Duodenal mucosa (tissue), 2 donors: ENCODE measurements around the gene SCGB3A2.

ENCODE experiments used
- H3K27ac ChIP-seq: one replicate; pipeline ENCODE4 v1.7.0; 2013; ENCODE audit warnings: low read depth, low read length
- H3K27me3 ChIP-seq, 2 donors: one replicate each; pipeline ENCODE4 v1.7.0; 2013; ENCODE audit warnings: low read length in 2 of 2, control low read depth in 1 of 2; ENCODE audit not compliant: insufficient read depth in 2 of 2, control insufficient read depth in 1 of 2
- H3K36me3 ChIP-seq, 2 donors: one replicate each; pipeline ENCODE4 v1.7.0; 2013; ENCODE audit warnings: low read length in 2 of 2, control low read depth in 1 of 2; ENCODE audit not compliant: insufficient read depth in 2 of 2, control insufficient read depth in 1 of 2
- H3K4me1 ChIP-seq, 2 donors: one replicate each; pipeline ENCODE4 v1.7.0; 2013; ENCODE audit warnings: low read length in 2 of 2, control low read depth in 1 of 2; ENCODE audit not compliant: insufficient read depth in 2 of 2, control insufficient read depth in 1 of 2
- H3K4me3 ChIP-seq, 2 donors: one replicate each; pipeline ENCODE4 v1.7.0; 2013; ENCODE audit warnings: low read length in 2 of 2, low read depth in 1 of 2
- H3K9ac ChIP-seq, 2 donors: one replicate each; pipeline ENCODE4 v1.7.0; 2013; ENCODE audit warnings: low read length in 2 of 2, low read depth in 1 of 2
- H3K9me3 ChIP-seq, 2 donors: one replicate each; pipeline ENCODE4 v1.7.0; 2013; ENCODE audit warnings: low read length in 2 of 2, control low read depth in 1 of 2; ENCODE audit not compliant: control insufficient read depth in 1 of 2

SCGB3A2 gene

GRCh38 chr5:147876141-147876540 lies 2.4 kb upstream of the SCGB3A2 start:
- H3K27ac ChIP-seq, result no peak overlapping the region
- H3K36me3 ChIP-seq, result no peaks in the 10 kb centered on the region
- peaks cover 0 to 4% of the 10 kb centered on the region in 2 donors for H3K27me3 ChIP-seq
- H3K9ac ChIP-seq, result no peak overlapping the region
- H3K4me3 ChIP-seq, result no peak overlapping the region
- no peaks in the 10 kb centered on the region for H3K4me1 ChIP-seq
- H3K9me3 ChIP-seq, result no peaks in the 10 kb centered on the region

GRCh38 chr5:147876626-147877025 lies 1.9 kb upstream of the SCGB3A2 start:
- H3K4me3 ChIP-seq, result no peak overlapping the region
- no peaks in the 10 kb centered on the region for H3K9me3 ChIP-seq
- no peak overlapping the region for H3K27ac ChIP-seq
- no peaks in the 10 kb centered on the region for H3K36me3 ChIP-seq
- H3K27me3 ChIP-seq, result peaks cover 0 to 4% of the 10 kb centered on the region in 2 donors
- no peak overlapping the region for H3K9ac ChIP-seq
- no peaks in the 10 kb centered on the region for H3K4me1 ChIP-seq

GRCh38 chr5:147879784-147880183 lies 1.3 kb downstream of the SCGB3A2 start:
- Histone ChIP-seq H3K36me3 (no peaks in the 10 kb centered on the region), H3K4me3 (no peak overlapping the region), H3K4me1 (no peaks in the 10 kb centered on the region), H3K9me3 (no peaks in the 10 kb centered on the region), H3K27ac (no peak overlapping the region), H3K9ac (no peak overlapping the region), H3K27me3 (peaks cover 0 to 4% of the 10 kb centered on the region in 2 donors)

- Histone ChIP-seq H3K4me3 (no peak overlapping the region), H3K36me3 (no peaks in the 10 kb centered on the region), H3K4me1 (no peaks in the 10 kb centered on the region), H3K9ac (no peak overlapping the region), H3K9me3 (no peaks in the 10 kb centered on the region), H3K27ac (no peak overlapping the region), H3K27me3 (peaks cover 0 to 4% of the 10 kb centered on the region in 2 donors)
Observed at GRCh38 chr5:147880487-147880886, 2.0 kb downstream of the SCGB3A2 start.

- Histone ChIP-seq H3K9ac (no peak overlapping the region), H3K4me3 (no peak overlapping the region), H3K9me3 (no peaks in the 10 kb centered on the region), H3K4me1 (no peaks in the 10 kb centered on the region), H3K27me3 (peaks cover 0 to 4% of the 10 kb centered on the region in 2 donors), H3K36me3 (no peaks in the 10 kb centered on the region), H3K27ac (no peak overlapping the region)
Observed at GRCh38 chr5:147882586-147883313, 4.2 kb downstream of the SCGB3A2 start.

GRCh38 chr5:147887026-147887627 lies 8.6 kb downstream of the SCGB3A2 start:
- no peak overlapping the region for H3K4me3 ChIP-seq
- H3K36me3 ChIP-seq, result no peaks in the 10 kb centered on the region
- no peaks in the 10 kb centered on the region for H3K4me1 ChIP-seq
- H3K9ac ChIP-seq, result no peak overlapping the region
- H3K9me3 ChIP-seq, result no peaks in the 10 kb centered on the region
- H3K27me3 ChIP-seq, result no peaks in the 10 kb centered on the region
- no peak overlapping the region for H3K27ac ChIP-seq

- H3K27me3 ChIP-seq, result no peaks in the 10 kb centered on the region
- no peak overlapping the region for H3K4me3 ChIP-seq
- no peak overlapping the region for H3K9ac ChIP-seq
- no peaks in the 10 kb centered on the region for H3K36me3 ChIP-seq
- H3K4me1 ChIP-seq, result no peaks in the 10 kb centered on the region
- H3K9me3 ChIP-seq, result no peaks in the 10 kb centered on the region
- H3K27ac ChIP-seq, result no peak overlapping the region
Observed at GRCh38 chr5:147887930-147888329, 9.4 kb downstream of the SCGB3A2 start.

- H3K27ac ChIP-seq, result no peak overlapping the region
- no peak overlapping the region for H3K4me3 ChIP-seq
- no peaks in the 10 kb centered on the region for H3K27me3 ChIP-seq
- no peaks in the 10 kb centered on the region for H3K4me1 ChIP-seq
- H3K36me3 ChIP-seq, result no peaks in the 10 kb centered on the region
- no peaks in the 10 kb centered on the region for H3K9me3 ChIP-seq
- no peak overlapping the region for H3K9ac ChIP-seq
Observed at GRCh38 chr5:147892696-147893296, 14.3 kb downstream of the SCGB3A2 start.

GRCh38 chr5:147893820-147894219 lies 15.3 kb downstream of the SCGB3A2 start:
- no peak overlapping the region for H3K27ac ChIP-seq
- no peaks in the 10 kb centered on the region for H3K36me3 ChIP-seq
- no peak overlapping the region for H3K9ac ChIP-seq
- H3K4me3 ChIP-seq, result no peak overlapping the region
- no peaks in the 10 kb centered on the region for H3K27me3 ChIP-seq
- H3K4me1 ChIP-seq, result no peaks in the 10 kb centered on the region
- no peaks in the 10 kb centered on the region for H3K9me3 ChIP-seq

GRCh38 chr5:147895864-147896263 lies 17.4 kb downstream of the SCGB3A2 start:
- H3K27me3 ChIP-seq, result no peaks in the 10 kb centered on the region
- no peaks in the 10 kb centered on the region for H3K4me1 ChIP-seq
- H3K9ac ChIP-seq, result no peak overlapping the region
- no peak overlapping the region for H3K27ac ChIP-seq
- no peaks in the 10 kb centered on the region for H3K9me3 ChIP-seq
- H3K36me3 ChIP-seq, result no peaks in the 10 kb centered on the region
- H3K4me3 ChIP-seq, result no peak overlapping the region
